ENCODE measurements around the gene PLBD2. TPM values are rescaled to one million over a fixed set of nuclear protein-coding genes. Genes with fewer than 3 reads are reported as not detected.

PLBD2 gene
- total RNA-seq, 8 experiments from 2014 or later, result 5.2 to 73.8 (median 9.9) TPM

DNA sequence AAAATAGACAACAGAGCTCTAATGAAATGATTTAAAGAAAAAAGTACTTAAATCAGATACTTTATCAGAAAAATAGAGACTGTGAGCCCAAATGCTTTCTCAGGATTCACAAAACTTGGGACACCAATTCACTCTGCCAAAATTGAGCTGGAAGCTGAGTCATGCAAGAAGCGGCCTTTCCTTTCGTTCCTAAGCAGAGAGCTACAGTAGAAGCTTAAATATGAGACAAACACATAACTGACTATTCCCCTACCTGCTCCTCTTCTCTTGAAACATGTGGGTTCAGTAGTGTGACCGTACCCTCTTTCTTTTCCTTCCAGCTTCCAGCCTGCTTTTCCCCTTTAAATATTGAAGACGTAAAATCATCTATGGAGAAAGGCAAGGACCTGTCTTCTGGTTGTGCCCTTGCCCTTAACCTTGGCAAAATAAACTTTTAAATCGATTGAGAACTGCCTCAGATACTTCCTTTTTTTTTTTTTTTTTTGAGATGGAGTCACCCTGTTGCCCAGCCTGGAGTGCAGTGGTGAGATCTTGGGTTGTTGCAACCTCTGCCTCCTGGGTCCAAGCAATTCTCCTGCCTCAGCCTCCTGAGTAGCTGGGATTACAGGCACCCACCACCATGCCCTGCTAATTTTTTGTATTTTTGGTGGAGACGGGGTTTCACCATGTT is 49.7 kb downstream of the PLBD2 start:
- peak in 2 of 8 experiments; percentile 16 to 35 for ATAC-seq (replicated peaks in 6 of 8)
- H3K27ac ChIP-seq, result no peak overlapping the region
- no peaks in the 10 kb centered on the region for H3K4me1 ChIP-seq (replicated peaks in 1 of 2)
- 33 to 98% (median 75%) methylated on average over 2 to 6 of the region's 6 CpGs for WGBS, 10 experiments
- in situ Hi-C loops (cut with MboI; ENCODE audit: low pct_unique_long_range_greater_than_20kb in 2 of 9, low sequenced_read_pairs in 9 of 9, unreplicated experiment in 9 of 9), result no loop called here
- H3K4me3 ChIP-seq, result no peak overlapping the region

DNA sequence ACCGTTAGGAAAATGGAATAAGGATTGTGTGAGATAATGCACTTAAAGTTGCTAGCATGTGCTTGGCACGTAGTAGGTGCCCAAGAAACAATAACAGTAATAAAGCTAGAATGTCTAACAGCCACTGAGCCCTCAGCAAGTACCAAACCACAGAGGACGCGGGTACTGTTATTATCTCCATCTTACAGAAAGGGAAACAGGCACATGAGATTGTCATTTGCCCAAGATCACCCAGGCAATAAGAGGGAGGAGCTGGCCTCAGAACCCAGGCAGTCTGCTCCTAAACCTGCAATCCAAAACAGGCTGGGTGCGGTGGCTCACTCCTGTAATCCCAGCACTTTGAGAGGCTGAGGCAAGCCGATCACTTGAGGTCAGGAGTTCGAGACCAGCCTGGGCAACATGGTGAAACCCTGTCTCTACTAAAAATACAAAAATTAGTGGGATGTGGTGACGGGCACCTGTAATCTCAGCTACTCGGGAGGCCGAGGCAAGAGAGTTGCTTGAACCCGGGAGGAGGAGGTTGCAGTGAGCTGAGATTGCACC is 50.4 kb downstream of the PLBD2 start:
- H3K4me3 ChIP-seq, result no peak overlapping the region
- in situ Hi-C loops (cut with MboI; ENCODE audit: low pct_unique_long_range_greater_than_20kb in 2 of 9, low sequenced_read_pairs in 9 of 9, unreplicated experiment in 9 of 9), result no loop called here
- WGBS, 10 experiments, result 50 to 100% (median 93%) methylated on average over 1 to 11 of the region's 11 CpGs; no CpG with 5 or more reads in 1 of the 10 experiments
- H3K27ac ChIP-seq, result no peak overlapping the region
- ATAC-seq (replicated peaks in 6 of 8), result no peak
- H3K4me1 ChIP-seq (replicated peaks in 1 of 2), result no peaks in the 10 kb centered on the region

DNA sequence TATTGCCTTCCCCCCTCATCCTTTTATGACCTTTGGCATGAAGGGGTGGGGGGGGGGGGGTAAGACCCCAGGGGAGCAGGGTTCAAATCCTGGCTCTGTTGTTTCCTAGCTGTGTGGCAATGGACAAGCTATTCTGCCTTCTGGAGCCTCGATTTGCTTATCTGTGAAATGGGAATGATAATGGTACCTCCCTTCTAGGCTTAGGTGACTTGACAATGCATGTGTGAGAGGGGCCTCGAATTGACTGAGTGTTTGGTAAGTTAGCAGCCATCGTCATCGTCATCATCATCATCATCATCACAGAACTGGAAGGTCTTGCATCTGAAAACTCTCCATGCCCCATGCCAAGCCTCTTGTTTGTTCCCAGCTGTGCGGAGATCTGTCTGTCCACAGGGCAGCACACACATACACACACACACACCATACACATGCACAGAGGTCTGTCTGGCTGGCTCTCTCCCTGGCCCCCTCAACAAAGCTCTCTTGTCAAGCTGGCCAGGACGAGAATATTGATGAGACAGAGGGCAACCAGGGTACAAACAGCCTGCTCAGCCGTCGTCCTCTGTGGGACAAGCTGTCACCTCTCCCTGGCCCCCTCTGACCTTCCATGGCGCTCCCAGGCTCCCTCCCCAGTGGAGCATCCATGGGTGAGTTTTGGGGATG is 51.2 kb downstream of the PLBD2 start:
- in situ Hi-C loops (cut with MboI; ENCODE audit: low pct_unique_long_range_greater_than_20kb in 2 of 9, low sequenced_read_pairs in 9 of 9, unreplicated experiment in 9 of 9), result no loop called here

DNA sequence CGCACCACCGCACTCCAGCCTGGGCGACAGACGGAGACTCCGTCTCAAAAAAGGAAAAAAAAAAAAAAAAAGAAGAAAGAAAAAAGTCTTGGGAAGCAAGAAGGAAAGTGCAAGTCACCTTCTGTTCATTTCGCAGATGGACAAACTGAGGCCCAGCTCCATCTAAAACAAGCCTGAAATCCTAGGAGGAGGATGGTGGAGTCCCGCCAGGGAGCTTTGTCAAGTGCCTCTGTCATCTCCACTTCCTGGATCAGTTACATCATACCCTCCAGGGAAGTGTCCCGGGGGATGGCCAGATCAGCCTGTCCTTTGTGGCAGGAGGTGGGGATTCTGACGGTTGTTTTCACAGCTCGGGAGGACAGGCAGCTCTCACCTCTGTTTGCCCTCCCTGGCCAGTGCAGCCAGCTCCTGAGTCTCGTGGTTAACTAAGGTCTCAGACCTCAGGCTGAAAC is 55.1 kb downstream of the PLBD2 start:
- ATAC-seq (replicated peaks in 6 of 8), result peak in 6 of 8 experiments; percentile 13 to 58 (median 39)
- Histone ChIP-seq H3K27ac (no peak overlapping the region), H3K4me3 (no peak overlapping the region), H3K4me1 (replicated peaks in 1 of 2) (peaks cover 0 to 4% of the 10 kb centered on the region in 2 donors)
- 27 to 91% (median 76%) methylated on average over 2 to 8 of the region's 11 CpGs; no CpG with 5 or more reads in 1 of the 10 experiments for WGBS, 10 experiments
- in situ Hi-C loops (cut with MboI; ENCODE audit: low pct_unique_long_range_greater_than_20kb in 2 of 9, low sequenced_read_pairs in 9 of 9, unreplicated experiment in 9 of 9), result no loop called here

More for the DNA sequence above, 51.2 kb downstream of the PLBD2 start:
- no peak for ATAC-seq (replicated peaks in 6 of 8)
- no peaks in the 10 kb centered on the region for H3K4me1 ChIP-seq (replicated peaks in 1 of 2)
- WGBS, 10 experiments, result 0 to 80% (median 63%) methylated on average over 1 to 5 of the region's 9 CpGs; no CpG with 5 or more reads in 3 of the 10 experiments
- no peak overlapping the region for H3K4me3 ChIP-seq
- H3K27ac ChIP-seq, result no peak overlapping the region

GRCh38 chr12:113414519-113415038 is 56.2 kb downstream of the PLBD2 start:
- Histone ChIP-seq H3K4me1 (replicated peaks in 1 of 2) (peaks cover 0 to 7% of the 10 kb centered on the region in 2 donors), H3K27ac (no peak overlapping the region), H3K4me3 (no peak overlapping the region)
- in situ Hi-C loops (cut with MboI; ENCODE audit: low pct_unique_long_range_greater_than_20kb in 2 of 9, low sequenced_read_pairs in 9 of 9, unreplicated experiment in 9 of 9), result no loop called here
- ATAC-seq (replicated peaks in 6 of 8), result no peak
- 69 to 100% (median 79%) methylated on average over 1 to 7 of the region's 9 CpGs; no CpG with 5 or more reads in 2 of the 10 experiments for WGBS, 10 experiments

DNA sequence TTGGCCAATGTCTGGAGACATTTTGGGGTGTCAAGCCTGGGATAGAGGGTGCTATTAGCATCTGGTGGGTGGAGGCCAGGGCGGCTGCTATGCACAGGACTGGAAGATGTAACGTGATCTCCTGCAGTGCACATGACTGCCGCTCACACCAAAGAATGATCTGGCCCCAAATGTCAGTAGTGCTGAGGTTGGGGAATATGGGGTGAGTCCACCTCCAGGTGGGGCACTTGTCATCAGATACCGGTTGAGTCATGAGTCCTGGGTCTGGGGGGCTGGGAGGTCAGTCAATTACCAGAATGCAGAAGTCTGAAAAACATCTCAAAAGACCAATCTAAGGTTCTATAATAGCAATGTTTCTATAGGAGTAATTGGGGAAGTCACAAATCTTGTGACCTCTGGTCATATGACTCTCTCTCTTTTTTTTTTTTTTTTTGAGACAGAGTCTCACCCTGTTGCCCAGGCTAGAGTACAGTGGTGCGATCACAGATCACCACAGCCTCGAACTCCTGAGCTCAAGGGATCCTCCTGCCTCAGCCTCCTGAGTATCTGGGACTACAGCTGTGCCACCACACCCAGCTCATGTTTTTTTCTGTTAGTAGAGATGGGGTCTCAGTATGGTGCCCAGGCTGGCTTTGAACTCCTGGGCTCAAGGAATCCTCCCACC is 57.8 kb downstream of the PLBD2 start:
- 0 to 77% (median 72%) methylated on average over 1 to 4 of the region's 6 CpGs; no CpG with 5 or more reads in 4 of the 10 experiments for WGBS, 10 experiments
- in situ Hi-C loops (cut with MboI; ENCODE audit: low pct_unique_long_range_greater_than_20kb in 2 of 9, low sequenced_read_pairs in 9 of 9, unreplicated experiment in 9 of 9), result no loop called here
- Histone ChIP-seq H3K27ac (no peak overlapping the region), H3K4me1 (replicated peaks in 1 of 2) (peaks cover 0 to 7% of the 10 kb centered on the region in 2 donors), H3K4me3 (no peak overlapping the region)
- ATAC-seq (replicated peaks in 6 of 8), result peak in 7 of 8 experiments; percentile 36 to 97 (median 68)

DNA sequence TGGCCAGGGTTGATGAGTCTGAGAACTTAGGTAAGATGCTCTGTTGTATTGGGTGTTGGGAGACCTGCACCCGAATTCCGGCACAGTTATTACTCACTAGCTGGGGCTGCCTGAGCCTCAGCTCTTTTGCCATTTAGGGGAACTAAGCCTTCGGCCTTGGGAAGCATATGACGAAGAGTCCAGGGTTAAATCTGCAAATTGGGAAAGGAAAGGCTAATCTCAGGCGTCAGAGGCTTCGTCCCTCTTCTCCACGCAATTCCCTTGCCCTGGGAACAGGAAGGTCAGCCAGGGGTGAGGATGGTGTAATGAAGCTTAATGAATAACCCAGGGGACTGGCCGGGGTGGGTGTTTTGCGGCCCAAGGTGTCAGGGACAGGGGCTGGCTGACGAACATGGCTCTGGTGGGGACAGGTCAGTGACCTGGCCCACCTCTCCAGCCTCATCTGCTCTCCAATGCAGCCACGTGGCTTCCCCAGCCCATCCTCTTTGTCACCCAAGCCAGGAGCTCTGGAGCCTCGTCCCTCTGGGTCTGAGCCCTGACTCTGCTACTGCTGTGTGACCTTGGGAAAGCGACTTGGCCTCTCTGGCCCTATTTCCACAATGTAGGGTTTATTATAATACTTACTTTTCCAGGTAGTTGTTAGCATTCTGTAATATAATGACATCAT is 60.0 kb downstream of the PLBD2 start:
- Histone ChIP-seq H3K27ac (no peak overlapping the region), H3K4me1 (replicated peaks in 1 of 2) (peaks cover 7 to 13% of the 10 kb centered on the region in 2 donors), H3K4me3 (no peak overlapping the region)
- WGBS, 10 experiments, result 33 to 100% (median 50%) methylated on average over 1 to 8 of the region's 13 CpGs; no CpG with 5 or more reads in 2 of the 10 experiments
- ATAC-seq (replicated peaks in 6 of 8), result no peak
- in situ Hi-C loops (cut with MboI; ENCODE audit: low pct_unique_long_range_greater_than_20kb in 2 of 9, low sequenced_read_pairs in 9 of 9, unreplicated experiment in 9 of 9), result no loop called here

GRCh38 chr12:113420996-113421595 is 62.7 kb downstream of the PLBD2 start:
- WGBS, 10 experiments, result 86 to 90% methylated on average over 1 to 2 of the region's 2 CpGs; no CpG with 5 or more reads in 8 of the 10 experiments
- Histone ChIP-seq H3K27ac (no peak overlapping the region), H3K4me1 (replicated peaks in 1 of 2) (peaks cover 7 to 19% of the 10 kb centered on the region in 2 donors), H3K4me3 (no peak overlapping the region)
- ATAC-seq (replicated peaks in 6 of 8), result no peak
- in situ Hi-C loops (cut with MboI; ENCODE audit: low pct_unique_long_range_greater_than_20kb in 2 of 9, low sequenced_read_pairs in 9 of 9, unreplicated experiment in 9 of 9), result no loop called here

GRCh38 chr12:113422030-113422885 is 63.9 kb downstream of the PLBD2 start, which contains the start of gene SDSL:
TSS of gene SDSL (plus strand) at chr12:113422380. CDS start at chr12:113427983, 5,603 bp downstream.
- in situ Hi-C loops (cut with MboI; ENCODE audit: low pct_unique_long_range_greater_than_20kb in 2 of 9, low sequenced_read_pairs in 9 of 9, unreplicated experiment in 9 of 9), result no loop called here
- peak within 1 kb of the TSS; percentile 21 to 43 (median 40) for H3K4me3 ChIP-seq
- 0 to 38% (median 9%) methylated on average over 2 to 7 of the region's 13 CpGs; no CpG with 5 or more reads in 4 of the 10 experiments for WGBS, 10 experiments
- peaks cover 7 to 19% of the 10 kb centered on the region in 2 donors for H3K4me1 ChIP-seq (replicated peaks in 1 of 2)
- H3K27ac ChIP-seq, result peak within 1 kb of the TSS; percentile 70 to 91
- ATAC-seq (replicated peaks in 6 of 8), result peak; percentile 92 to 100 (median 99)

DNA sequence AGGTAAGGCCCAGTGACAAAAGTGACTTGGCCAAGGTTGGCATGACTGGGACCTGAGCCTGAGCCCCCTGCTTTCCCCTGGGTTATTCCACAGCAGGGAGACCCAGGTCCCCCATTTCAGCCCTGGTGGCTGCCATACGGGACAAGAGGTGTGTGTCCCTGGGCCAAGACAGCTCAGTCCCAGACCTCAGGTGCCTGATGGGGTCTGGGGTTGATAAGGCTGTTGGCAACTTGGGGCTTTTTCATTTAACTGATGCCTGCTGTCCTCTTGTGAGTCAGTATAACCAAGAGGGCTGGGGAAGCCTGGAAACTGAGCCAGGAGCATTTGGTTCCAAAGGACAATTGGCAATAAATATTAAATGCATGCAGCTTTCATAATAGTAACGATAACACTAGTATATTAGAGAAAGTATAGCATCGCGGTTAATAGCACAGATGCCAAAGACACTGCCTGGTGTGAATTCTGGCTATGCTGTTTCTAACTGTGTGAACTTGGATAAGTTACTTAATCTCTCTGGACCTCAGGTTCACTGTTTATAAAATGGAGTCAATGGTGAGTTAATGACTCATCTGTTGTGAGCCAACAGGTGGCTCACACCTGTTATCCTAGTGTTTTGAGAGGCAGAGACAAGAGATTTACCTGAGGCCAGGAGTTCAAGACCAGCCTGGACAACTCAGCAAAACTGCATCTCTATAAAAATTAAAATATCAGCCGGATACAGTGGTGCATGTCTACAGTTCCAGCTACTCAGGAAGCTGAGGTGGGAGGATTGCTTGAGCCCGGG is 64.7 kb downstream of the PLBD2 start:
- H3K4me1 ChIP-seq (replicated peaks in 1 of 2), result peaks cover 7 to 19% of the 10 kb centered on the region in 2 donors
- H3K27ac ChIP-seq, result peak overlapping the region in 1 of 2 donors; percentile 91
- H3K4me3 ChIP-seq, result peak overlapping the region; percentile 21 to 43 (median 40)
- ATAC-seq (replicated peaks in 6 of 8), result no peak
- in situ Hi-C loops (cut with MboI; ENCODE audit: low pct_unique_long_range_greater_than_20kb in 2 of 9, low sequenced_read_pairs in 9 of 9, unreplicated experiment in 9 of 9), result no loop called here
- 59 to 100% (median 85%) methylated on average over 1 to 6 of the region's 6 CpGs for WGBS, 10 experiments

DNA sequence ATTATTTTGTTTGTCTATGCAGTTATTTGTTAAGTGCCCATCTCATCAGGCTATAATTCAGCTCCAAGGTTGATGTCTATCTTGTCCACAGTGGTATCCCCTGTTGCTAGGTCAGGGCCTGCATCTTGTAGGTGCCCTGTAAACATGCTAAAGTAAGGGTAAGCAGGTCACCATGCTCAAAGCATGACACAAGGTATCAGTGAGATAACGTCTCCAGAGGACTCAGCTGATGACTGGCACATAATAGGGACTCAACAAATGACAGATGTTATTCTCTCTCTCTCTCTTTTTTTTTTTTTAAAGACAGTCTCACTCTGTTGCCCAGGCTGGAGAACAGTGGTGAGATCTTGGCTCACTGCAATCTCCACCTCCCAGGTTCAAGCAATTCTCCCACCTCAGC is 66.1 kb downstream of the PLBD2 start:
- peaks cover 7 to 12% of the 10 kb centered on the region in 2 donors for H3K4me1 ChIP-seq (replicated peaks in 1 of 2)
- in situ Hi-C loops (cut with MboI; ENCODE audit: low pct_unique_long_range_greater_than_20kb in 2 of 9, low sequenced_read_pairs in 9 of 9, unreplicated experiment in 9 of 9), result no loop called here
- no peak overlapping the region for H3K4me3 ChIP-seq
- WGBS, 10 experiments, result 0 to 100% (median 80%) methylated on average over 1 of the region's 1 CpG; no CpG with 5 or more reads in 5 of the 10 experiments
- ATAC-seq (replicated peaks in 6 of 8), result no peak
- no peak overlapping the region for H3K27ac ChIP-seq
